HG03135 (cell line): Measurements from ENCODE around the gene UBAC1.

Experiments
- ATAC-seq: cut with Tn5 transposase; IDR thresholded peaks from one replicate; pipeline ENCODE4 v1.9.1; 2021; ENCODE audit warnings: mild to moderate bottlenecking, moderate library complexity; ENCODE audit not compliant: unreplicated experiment

The UBAC1 gene

DNA sequence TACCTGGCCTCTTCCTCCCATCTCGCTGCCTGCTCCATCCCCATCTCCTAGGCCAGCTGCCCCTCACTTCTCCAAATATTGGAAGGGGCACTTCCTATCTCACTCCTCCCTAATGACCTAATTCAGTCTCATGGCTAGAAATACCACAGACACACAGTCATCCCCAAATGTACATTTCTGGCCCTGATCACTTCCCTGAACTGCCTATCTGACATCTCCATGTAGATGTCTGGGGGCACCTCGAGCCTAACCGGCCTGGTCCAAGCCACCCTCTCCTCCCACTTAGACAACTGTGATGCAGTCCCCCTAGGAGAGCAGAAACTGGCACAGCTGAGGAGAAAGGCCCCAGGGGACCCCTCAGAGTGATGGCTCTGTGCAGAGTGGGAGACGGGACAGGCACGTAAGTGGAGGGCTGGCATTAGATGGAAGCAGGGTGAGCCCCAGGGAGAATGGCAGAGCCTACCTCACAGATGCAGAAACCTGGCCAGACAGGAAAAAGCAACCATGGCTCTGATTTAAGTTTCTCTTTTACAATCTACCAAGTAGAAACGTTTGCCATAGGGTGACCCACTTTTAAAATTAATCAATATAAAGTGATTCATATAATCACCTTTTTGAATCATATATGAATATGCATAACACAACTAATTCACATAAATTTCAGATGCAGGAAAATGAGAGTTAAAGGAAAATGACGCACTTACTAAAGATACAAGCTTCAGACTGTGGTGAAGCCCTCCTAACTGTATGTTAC lies 75.9 kb downstream of the UBAC1 start:
- no peak for ATAC-seq

DNA sequence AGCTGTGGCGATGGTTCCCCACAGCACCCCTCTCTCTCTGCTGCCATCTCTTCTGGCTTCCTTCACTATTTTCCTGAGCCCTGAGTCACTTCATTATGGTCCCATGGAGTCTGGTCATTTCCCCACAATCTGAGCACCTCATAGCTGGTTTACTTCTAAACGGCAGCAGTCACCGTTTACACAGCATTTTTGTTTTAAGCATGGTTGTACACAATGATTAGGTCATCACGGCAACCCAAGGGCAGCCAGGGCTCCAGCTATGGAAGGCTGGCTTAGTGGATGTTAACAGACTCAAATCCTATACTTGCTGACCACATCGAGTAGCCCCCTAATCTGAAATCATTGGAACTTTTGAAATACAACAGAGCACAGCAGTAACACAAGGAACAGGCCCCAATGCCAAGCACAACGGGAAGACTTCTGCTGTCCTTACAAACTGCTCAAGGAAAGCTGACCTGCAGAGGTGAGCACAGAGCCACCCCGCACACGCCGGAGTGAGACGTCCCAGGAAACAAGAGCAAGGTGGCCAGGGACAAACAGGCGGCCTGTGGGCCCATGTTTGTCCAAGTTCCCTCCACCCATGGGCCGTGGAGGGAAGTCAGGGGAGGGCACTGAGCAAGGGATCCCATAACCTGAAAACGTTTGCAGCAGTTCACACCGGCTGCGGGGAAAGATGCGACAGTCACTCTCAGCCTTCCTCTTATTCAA lies 76.7 kb downstream of the UBAC1 start:
- no peak for ATAC-seq

DNA sequence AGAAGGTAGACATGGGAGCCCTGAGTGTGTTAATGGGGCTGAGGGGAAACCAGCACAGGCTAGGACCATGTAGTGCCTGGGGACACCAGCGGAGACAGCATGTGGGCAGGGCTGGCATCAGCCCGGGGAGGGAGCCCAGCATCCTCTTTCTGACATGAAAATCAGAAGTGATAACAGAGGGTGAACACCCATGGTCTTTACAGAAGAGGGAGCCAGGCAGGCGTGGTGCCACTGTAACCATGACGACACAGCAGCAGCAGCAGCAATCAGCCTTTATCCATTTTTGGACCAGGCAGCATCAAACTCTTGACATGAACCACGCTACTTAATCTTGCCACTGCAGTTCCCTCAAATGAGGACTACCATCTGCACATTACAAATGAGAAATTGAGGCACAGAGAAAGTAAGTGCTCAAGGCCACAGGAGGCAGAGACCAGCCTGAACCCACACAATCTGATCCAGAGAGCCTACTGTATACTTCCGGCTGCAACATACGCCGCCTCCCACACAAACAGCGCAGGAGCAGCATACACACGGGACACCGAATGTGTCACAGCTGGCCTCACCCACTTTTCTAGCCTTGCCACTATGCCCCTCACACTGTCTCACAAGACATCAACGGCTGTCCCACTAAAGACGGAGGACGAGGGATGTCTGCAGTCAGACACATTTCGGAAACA lies 77.6 kb downstream of the UBAC1 start:
- ATAC-seq, result no peak
